Osteoblast (primary cell): ENCODE measurements around the gene IGFBP2. TPM values are rescaled to one million over a fixed set of nuclear protein-coding genes. Genes with fewer than 3 reads are reported as not detected.

Experiments used
- DNase-seq: peaks from one replicate; pipeline ENCODE4 v3.0.0; 2011; ENCODE audit warnings: low spot score, mixed read lengths; ENCODE audit not compliant: insufficient read length; ENCODE audit errors: missing footprints
- H2AFZ ChIP-seq: 2 replicates; pipeline ENCODE4 v1.6.0; 2011; ENCODE audit warnings: mild to moderate bottlenecking, low read length
- H3K27ac ChIP-seq: 2 replicates; pipeline ENCODE4 v1.5.1; 2011; ENCODE audit warnings: mild to moderate bottlenecking, low read depth, low read length, moderate library complexity
- H3K27me3 ChIP-seq: 2 replicates; pipeline ENCODE4 v1.6.0; 2012; ENCODE audit warnings: mild to moderate bottlenecking, control low read depth, inconsistent platforms, low read length, moderate library complexity; ENCODE audit not compliant: insufficient read depth
- H3K36me3 ChIP-seq: 2 replicates; pipeline ENCODE4 v1.5.1; 2011; ENCODE audit warnings: mild to moderate bottlenecking, low read length, control low read depth, moderate library complexity; ENCODE audit not compliant: insufficient read depth
- H3K4me1 ChIP-seq: 2 replicates; pipeline ENCODE4 v1.5.1; 2011; ENCODE audit warnings: mild to moderate bottlenecking, low read length, control low read depth, moderate library complexity; ENCODE audit not compliant: insufficient read depth
- H3K4me2 ChIP-seq: 2 replicates; pipeline ENCODE4 v1.6.0; 2011; ENCODE audit warnings: mild to moderate bottlenecking, low read length; ENCODE audit not compliant: insufficient read depth
- H3K4me3 ChIP-seq: fragments of 200-600 bp; sonication (generic); 3 replicates; pipeline ENCODE4 v1.5.1; 2012; ENCODE audit warnings: mild to moderate bottlenecking, low read length, inconsistent platforms; ENCODE audit not compliant: insufficient read depth
- H3K79me2 ChIP-seq: 2 replicates; pipeline ENCODE4 v1.6.0; 2012; ENCODE audit warnings: mild to moderate bottlenecking, low read length, control low read depth, inconsistent platforms; ENCODE audit not compliant: insufficient read depth
- H3K9me3 ChIP-seq: 2 replicates; pipeline ENCODE4 v1.5.1; 2011; ENCODE audit warnings: low read depth, low read length, control low read depth
- H4K20me1 ChIP-seq: 2 replicates; pipeline ENCODE4 v1.6.0; 2012; ENCODE audit warnings: mild to moderate bottlenecking, low read length, control low read depth; ENCODE audit not compliant: insufficient read depth
- total RNA-seq: library from RNA; depleted of rRNA; stranded (reverse); fragments of >200 nt; gene quantifications from 2 replicates; pipeline ENCODE4 v1.2.3, GENCODE V29; 2012
- TF ChIP-seq, protein P1 (sequence below): IDR thresholded peaks from 2 replicates; pipeline ENCODE4 v1.5.1; 2011; ENCODE audit warnings: mild to moderate bottlenecking, low read depth, low read length, moderate library complexity; ENCODE audit errors: extremely low read depth

Gene IGFBP2
- total RNA-seq, 1 donor, result 11.2 TPM

DNA sequence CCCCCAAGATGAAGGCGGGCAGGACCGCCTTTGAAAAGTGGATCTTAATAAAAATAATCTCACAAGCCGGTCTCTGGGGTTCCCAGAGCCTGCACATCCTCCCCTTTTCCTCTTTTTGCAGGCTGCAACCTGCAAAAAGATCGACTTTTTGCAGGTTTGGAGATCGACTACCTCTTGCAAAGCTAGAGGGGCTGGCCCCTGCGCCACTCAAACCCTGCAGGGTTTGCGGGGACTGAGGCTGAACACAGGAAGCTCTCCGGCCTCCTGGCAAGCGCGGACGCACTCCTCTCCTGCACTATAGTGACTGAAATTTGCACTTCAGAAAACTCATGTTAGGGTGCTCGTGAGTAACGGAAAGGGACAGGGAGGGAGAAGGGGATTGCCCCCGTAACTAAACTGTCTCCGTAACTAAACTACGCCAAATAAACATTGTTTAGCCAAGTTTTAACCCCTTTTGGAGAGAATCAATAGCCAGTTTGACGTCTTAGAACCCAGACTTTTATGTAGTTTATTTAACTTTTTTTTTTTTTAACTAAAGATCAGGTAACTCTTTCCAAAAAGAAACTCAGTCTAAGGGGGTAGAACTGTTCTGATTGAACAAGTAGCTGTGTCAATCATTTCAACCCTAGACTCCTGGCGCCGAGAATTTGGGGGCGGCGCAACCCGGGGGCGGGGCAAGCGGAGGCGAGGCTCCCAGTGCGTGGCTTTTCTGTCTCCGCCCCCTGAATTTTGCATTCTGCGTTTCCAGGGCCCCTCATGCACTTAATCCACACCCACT, 59.6 kb downstream of the IGFBP2 start:
- H3K79me2 ChIP-seq, result no peaks in the 10 kb centered on the region
- TF ChIP-seq, protein P1, sequence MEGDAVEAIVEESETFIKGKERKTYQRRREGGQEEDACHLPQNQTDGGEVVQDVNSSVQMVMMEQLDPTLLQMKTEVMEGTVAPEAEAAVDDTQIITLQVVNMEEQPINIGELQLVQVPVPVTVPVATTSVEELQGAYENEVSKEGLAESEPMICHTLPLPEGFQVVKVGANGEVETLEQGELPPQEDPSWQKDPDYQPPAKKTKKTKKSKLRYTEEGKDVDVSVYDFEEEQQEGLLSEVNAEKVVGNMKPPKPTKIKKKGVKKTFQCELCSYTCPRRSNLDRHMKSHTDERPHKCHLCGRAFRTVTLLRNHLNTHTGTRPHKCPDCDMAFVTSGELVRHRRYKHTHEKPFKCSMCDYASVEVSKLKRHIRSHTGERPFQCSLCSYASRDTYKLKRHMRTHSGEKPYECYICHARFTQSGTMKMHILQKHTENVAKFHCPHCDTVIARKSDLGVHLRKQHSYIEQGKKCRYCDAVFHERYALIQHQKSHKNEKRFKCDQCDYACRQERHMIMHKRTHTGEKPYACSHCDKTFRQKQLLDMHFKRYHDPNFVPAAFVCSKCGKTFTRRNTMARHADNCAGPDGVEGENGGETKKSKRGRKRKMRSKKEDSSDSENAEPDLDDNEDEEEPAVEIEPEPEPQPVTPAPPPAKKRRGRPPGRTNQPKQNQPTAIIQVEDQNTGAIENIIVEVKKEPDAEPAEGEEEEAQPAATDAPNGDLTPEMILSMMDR, result no peak
- peaks cover 4% of the 10 kb centered on the region for H4K20me1 ChIP-seq
- no peaks in the 10 kb centered on the region for H3K36me3 ChIP-seq
- no peak overlapping the region for H3K27ac ChIP-seq
- peak overlapping the region; percentile 92 for H3K4me2 ChIP-seq
- H2AFZ ChIP-seq, result peak overlapping the region; percentile 73
- H3K9me3 ChIP-seq, result no peaks in the 10 kb centered on the region
- peak; percentile 76 for DNase-seq
- H3K4me3 ChIP-seq, result peak overlapping the region; percentile 69
- peaks cover 71% of the 10 kb centered on the region for H3K27me3 ChIP-seq
- peaks cover 45% of the 10 kb centered on the region for H3K4me1 ChIP-seq

DNA sequence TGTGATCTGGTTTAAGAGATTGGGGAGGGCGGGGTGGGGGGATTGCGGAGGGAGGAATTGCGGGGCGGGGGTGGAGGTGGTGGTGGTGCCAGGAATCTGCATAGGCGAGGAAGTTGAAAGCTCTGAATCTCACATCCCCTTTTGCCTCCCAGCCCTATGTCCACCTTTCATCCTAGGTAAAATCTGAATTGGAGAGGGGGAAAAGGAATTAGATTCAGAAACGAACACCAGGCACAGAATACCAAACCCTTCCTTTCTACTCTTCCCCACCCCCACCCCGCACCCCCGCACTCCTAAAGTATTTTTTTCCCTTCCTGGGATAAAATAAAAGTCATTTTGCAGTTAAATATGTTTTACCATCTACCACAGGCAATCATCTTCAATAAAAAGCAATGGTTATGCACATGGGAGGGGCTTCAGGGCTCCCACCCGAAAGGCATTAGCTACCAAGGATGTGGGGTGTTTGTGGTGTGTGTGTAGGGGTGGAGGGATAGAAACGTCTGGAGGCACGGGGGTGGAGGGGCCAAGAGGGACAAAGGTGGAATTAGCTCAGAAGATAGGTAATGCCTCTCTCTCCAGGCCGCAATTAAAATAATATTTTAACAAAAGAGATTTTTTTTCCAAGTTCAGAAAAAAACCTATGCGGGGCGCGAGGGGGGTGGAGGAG, 60.3 kb downstream of the IGFBP2 start:
- peaks cover 78% of the 10 kb centered on the region for H3K27me3 ChIP-seq
- peak overlapping the region; percentile 78 for H2AFZ ChIP-seq
- H3K27ac ChIP-seq, result no peak overlapping the region
- peaks cover 4% of the 10 kb centered on the region for H4K20me1 ChIP-seq
- no peaks in the 10 kb centered on the region for H3K9me3 ChIP-seq
- no peaks in the 10 kb centered on the region for H3K36me3 ChIP-seq
- TF ChIP-seq, protein P1, result no peak
- H3K79me2 ChIP-seq, result no peaks in the 10 kb centered on the region
- peaks cover 45% of the 10 kb centered on the region for H3K4me1 ChIP-seq
- DNase-seq, result no peak
- peak overlapping the region; percentile 69 for H3K4me3 ChIP-seq
- peak overlapping the region; percentile 92 for H3K4me2 ChIP-seq

DNA sequence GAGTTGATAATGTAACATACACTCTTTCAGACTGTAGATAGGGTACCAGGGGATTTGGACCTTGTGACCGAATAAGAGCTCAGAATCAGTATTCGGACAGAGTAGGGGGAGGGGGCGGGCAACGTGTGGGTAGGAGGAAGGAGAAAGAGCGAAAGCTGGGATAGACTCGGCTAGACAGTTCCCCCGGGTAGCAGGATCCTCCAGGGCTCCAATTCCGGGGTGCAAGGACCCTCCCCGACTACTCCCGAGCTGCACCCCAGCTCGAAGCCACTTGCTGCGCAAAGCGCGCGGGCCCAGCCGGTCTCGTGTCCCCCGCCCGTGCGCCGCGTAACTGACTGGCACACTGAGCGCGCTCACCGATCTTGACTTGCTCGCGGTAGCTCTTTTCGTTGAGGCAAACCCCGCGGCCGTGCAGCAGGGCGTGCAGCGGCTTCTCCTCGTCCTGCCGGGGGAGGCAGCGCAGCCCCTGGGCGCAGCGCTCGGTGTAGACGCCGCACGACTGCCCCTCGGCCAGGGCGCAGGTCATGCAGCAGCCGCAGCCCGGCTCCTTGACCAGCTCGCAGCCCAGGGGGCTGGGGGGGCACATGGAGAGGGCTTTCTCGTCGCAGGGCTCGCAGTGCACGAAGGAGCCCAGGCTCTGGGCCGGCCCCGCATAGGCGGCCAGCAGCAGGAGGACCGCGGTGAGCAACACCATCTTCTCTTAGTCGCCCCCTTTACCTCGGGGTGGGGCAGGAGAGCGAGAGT, 61.0 kb downstream of the IGFBP2 start:
- no peak overlapping the region for H3K27ac ChIP-seq
- H3K27me3 ChIP-seq, result peaks cover 76% of the 10 kb centered on the region
- no peaks in the 10 kb centered on the region for H3K79me2 ChIP-seq
- no peaks in the 10 kb centered on the region for H3K36me3 ChIP-seq
- H3K4me2 ChIP-seq, result peak overlapping the region; percentile 92
- H3K4me3 ChIP-seq, result peak overlapping the region; percentile 69
- H3K4me1 ChIP-seq, result peaks cover 45% of the 10 kb centered on the region
- TF ChIP-seq, protein P1, result no peak
- peak; percentile 88 for DNase-seq
- peaks cover 4% of the 10 kb centered on the region for H4K20me1 ChIP-seq
- no peaks in the 10 kb centered on the region for H3K9me3 ChIP-seq
- peak overlapping the region; percentile 78 for H2AFZ ChIP-seq
